ENCODE measurements around the gene BEND6.
"Not testable (repeated sequence)": the region's sequence is repeated elsewhere in the genome, so short reads cannot be mapped to it uniquely, and the experiment has no call there.

Gene BEND6

GRCh38 chr6:57004292-57004691, 49.4 kb downstream of the BEND6 start:
- TF ChIP-seq CTCF (IDR thresholded peaks at IDR 0.05; ENCODE audit: low read depth, low read length) = no peak
- no peak overlapping the region for H3K4me3 ChIP-seq (ENCODE audit: low read depth, low read length)
- H3K27me3 ChIP-seq = no peaks in the 10 kb centered on the region; the same call in 1 of the 2 replicates
- no peaks in the 10 kb centered on the region for H3K4me1 ChIP-seq
- no peaks in the 10 kb centered on the region for H3K36me3 ChIP-seq
- DNase-seq = no peak
- H3K9me3 ChIP-seq = no peaks in the 10 kb centered on the region

GRCh38 chr6:57006101-57006500, 51.2 kb downstream of the BEND6 start:
- peaks cover 5% of the 10 kb centered on the region; the same call in 1 of the 2 replicates for H3K27me3 ChIP-seq
- no peak for DNase-seq
- no peak overlapping the region for H3K4me3 ChIP-seq (ENCODE audit: low read depth, low read length)
- no peaks in the 10 kb centered on the region for H3K36me3 ChIP-seq
- TF ChIP-seq CTCF (IDR thresholded peaks at IDR 0.05; ENCODE audit: low read depth, low read length) = no peak
- no peaks in the 10 kb centered on the region for H3K4me1 ChIP-seq
- H3K9me3 ChIP-seq = no peaks in the 10 kb centered on the region

GRCh38 chr6:57008069-57008468, 53.2 kb downstream of the BEND6 start:
- H3K4me3 ChIP-seq (ENCODE audit: low read depth, low read length); H3K27me3 ChIP-seq; H3K36me3 ChIP-seq; H3K9me3 ChIP-seq; H3K4me1 ChIP-seq; DNase-seq: not testable (repeated sequence)

DNA sequence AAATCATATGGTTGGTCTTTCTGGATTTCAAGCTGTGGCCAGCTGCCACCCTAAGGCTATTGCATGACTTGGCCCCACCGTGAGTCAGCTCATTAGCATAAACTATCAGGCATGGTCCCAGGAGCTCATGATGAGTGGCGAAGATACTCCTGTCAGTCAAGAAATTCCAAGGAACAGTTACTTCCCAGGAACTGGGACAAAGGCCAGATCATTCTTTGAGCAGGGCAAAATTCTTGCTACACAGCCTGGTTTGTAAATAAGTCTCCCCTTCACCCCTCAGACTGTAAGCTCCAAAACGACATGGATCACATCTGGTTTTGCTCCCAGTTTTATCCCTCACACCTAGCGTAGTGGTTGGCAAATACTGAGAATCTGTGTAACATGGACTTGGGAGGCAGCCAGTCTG, 58.6 kb downstream of the BEND6 start:
- no peaks in the 10 kb centered on the region for H3K9me3 ChIP-seq
- H3K27me3 ChIP-seq = peaks cover 10% of the 10 kb centered on the region
- H3K4me3 ChIP-seq (ENCODE audit: low read depth, low read length) = no peak overlapping the region
- no peaks in the 10 kb centered on the region for H3K36me3 ChIP-seq
- TF ChIP-seq CTCF (IDR thresholded peaks at IDR 0.05; ENCODE audit: low read depth, low read length) = no peak
- no peaks in the 10 kb centered on the region for H3K4me1 ChIP-seq
- DNase-seq = peak; percentile 25

- DNase-seq = no peak
- no peak for TF ChIP-seq CTCF (IDR thresholded peaks at IDR 0.05; ENCODE audit: low read depth, low read length)
- Histone ChIP-seq H3K27me3 (peaks cover 5% of the 10 kb centered on the region; the same call in 1 of the 2 replicates), H3K9me3 (no peaks in the 10 kb centered on the region), H3K36me3 (no peaks in the 10 kb centered on the region), H3K4me1 (no peaks in the 10 kb centered on the region), H3K4me3 (ENCODE audit: low read depth, low read length) (no peak overlapping the region)
Measured at GRCh38 chr6:57017069-57017468, 62.2 kb downstream of the BEND6 start.

- Histone ChIP-seq H3K36me3 (no peaks in the 10 kb centered on the region), H3K27me3 (peaks cover 5% of the 10 kb centered on the region; the same call in 1 of the 2 replicates), H3K4me3 (ENCODE audit: low read depth, low read length) (no peak overlapping the region), H3K4me1 (no peaks in the 10 kb centered on the region), H3K9me3 (no peaks in the 10 kb centered on the region)
- TF ChIP-seq CTCF (IDR thresholded peaks at IDR 0.05; ENCODE audit: low read depth, low read length) = no peak
- no peak for DNase-seq
Measured at GRCh38 chr6:57017841-57018240, 62.9 kb downstream of the BEND6 start.

- Histone ChIP-seq H3K9me3 (no peaks in the 10 kb centered on the region), H3K36me3 (no peaks in the 10 kb centered on the region)
- no peak for DNase-seq
Measured at GRCh38 chr6:57019434-57019833, 64.5 kb downstream of the BEND6 start.

More at GRCh38 chr6:57019434-57019833, 64.5 kb downstream of the BEND6 start:
- Histone ChIP-seq H3K4me1 (no peaks in the 10 kb centered on the region), H3K27me3 (peaks cover 5% of the 10 kb centered on the region; the same call in 1 of the 2 replicates), H3K4me3 (ENCODE audit: low read depth, low read length) (no peak overlapping the region)
- no peak for TF ChIP-seq CTCF (IDR thresholded peaks at IDR 0.05; ENCODE audit: low read depth, low read length)

All from BE2C (cell line).